DMS53 treated with DMSO at 0.1 percent for 48 hours (cell line): ENCODE results near the gene IFTAP.

Experiments
- DNase-seq: peaks from one replicate; lab custom pipeline; 2025; ENCODE audit not compliant: unreplicated experiment; lab: John Stamatoyannopoulos, UW

The IFTAP gene

GRCh38 chr11:36594316-36594989 is at the start of gene IFTAP:
IFTAP (plus strand) TSS chr11:36594502; CDS start chr11:36610104, 15,602 bp downstream.
- DNase-seq, result peak; percentile 89

- DNase-seq, result no peak
Observed at GRCh38 chr11:36550385-36551115, 43.8 kb upstream of the IFTAP start.

GRCh38 chr11:36557390-36557789 is 36.9 kb upstream of the IFTAP start:
- peak; percentile 24 for DNase-seq

- DNase-seq, result no peak
Observed at GRCh38 chr11:36557991-36558390, 36.3 kb upstream of the IFTAP start.

- no peak for DNase-seq
Observed at GRCh38 chr11:36558571-36559413, 35.5 kb upstream of the IFTAP start.

- peak; percentile 16 for DNase-seq
Observed at GRCh38 chr11:36564376-36565030, 29.8 kb upstream of the IFTAP start.

GRCh38 chr11:36565031-36565610 is 29.2 kb upstream of the IFTAP start:
- no peak for DNase-seq

GRCh38 chr11:36566407-36567053 is 27.8 kb upstream of the IFTAP start:
- no peak for DNase-seq

- no peak for DNase-seq
Observed at GRCh38 chr11:36567694-36568093, 26.6 kb upstream of the IFTAP start, which contains the start of gene RAG1. RAG1 (plus strand) TSS chr11:36568007; CDS start chr11:36573305, 5,298 bp downstream.

GRCh38 chr11:36569095-36569494 is 25.2 kb upstream of the IFTAP start:
- DNase-seq, result no peak

- no peak for DNase-seq
Observed at GRCh38 chr11:36574486-36574885, 19.8 kb upstream of the IFTAP start.

GRCh38 chr11:36577373-36577772 is 16.9 kb upstream of the IFTAP start:
- no peak for DNase-seq

GRCh38 chr11:36577859-36578258 is 16.4 kb upstream of the IFTAP start:
- DNase-seq, result no peak

- DNase-seq, result no peak
Observed at GRCh38 chr11:36578458-36578857, 15.8 kb upstream of the IFTAP start.

GRCh38 chr11:36581536-36581935 is 12.8 kb upstream of the IFTAP start:
- DNase-seq, result no peak

- no peak for DNase-seq
Observed at GRCh38 chr11:36583667-36584066, 10.6 kb upstream of the IFTAP start.

GRCh38 chr11:36586543-36586942 is 7.8 kb upstream of the IFTAP start:
- DNase-seq, result no peak

- no peak for DNase-seq
Observed at GRCh38 chr11:36588099-36588498, 6.2 kb upstream of the IFTAP start.

- DNase-seq, result no peak
Observed at GRCh38 chr11:36590513-36590912, 3.8 kb upstream of the IFTAP start.

- DNase-seq, result no peak
Observed at GRCh38 chr11:36591433-36591832, 2.9 kb upstream of the IFTAP start.
